HCT116 (cell line): ENCODE data around the gene MAP3K5. TPM values are rescaled to one million over a fixed set of nuclear protein-coding genes. Genes with fewer than 3 reads are reported as not detected.

Experiments used
- ATAC-seq: fragments of 200-7000 bp; cut with Tn5 transposase; 2 replicates; pipeline ENCODE4 v1.9.1; 2020; ENCODE audit warnings: mild to moderate bottlenecking, moderate library complexity
- BruUV-seq: library from RNA; stranded (reverse); fragments of 400-500 nt; replicated peaks from 2 replicates; lab custom pipeline; 2021; lab: Mats Ljungman, UMichigan
- CTCF ChIA-PET: fragments of 300-600 bp; sonication (Branson Sonifier 250); formaldehyde crosslinking; loops from one replicate; lab custom pipeline; 2021; ENCODE audit warnings: antibody characterized with exemption; lab: Charles Lee
- POLR2A ChIA-PET: fragments of 300-600, 350-600 bp; sonication (Branson Sonifier 250); formaldehyde crosslinking; loops from one replicate; lab custom pipeline; 2021; ENCODE audit warnings: antibody characterized with exemption; lab: Charles Lee
- RAD21 ChIA-PET, 2 experiments: fragments of 300-600 bp; sonication (Branson Sonifier 250); formaldehyde crosslinking; loops; one replicate each; lab custom pipeline; 2023; ENCODE audit warnings: low total read pairs in 2 of 2; ENCODE audit not compliant: uncharacterized antibody in 2 of 2, unreplicated experiment in 2 of 2, low non-redundant PET in 1 of 2; lab: Charles Lee
- DNase-seq: peaks from one replicate; pipeline ENCODE4 v3.0.0-alpha.2; 2010; ENCODE audit warnings: low read depth, low spot score
- H2AFZ ChIP-seq: fragments of 200-600 bp; shearing (Covaris generic), sonication (generic); 2 replicates; pipeline ENCODE4 v1.6.1; 2017; ENCODE audit warnings: low read depth, mixed run types, mixed read lengths, antibody characterized with exemption, low read length; ENCODE audit not compliant: poor library complexity, severe bottlenecking
- H3K27ac ChIP-seq: 2 replicates; pipeline ENCODE4 v1.5.1; 2012; ENCODE audit warnings: low read depth, low read length
- H3K27me3 ChIP-seq: fragments of 200-600 bp; sonication (generic); 2 replicates; pipeline ENCODE4 v1.6.1; 2016; ENCODE audit warnings: mixed run types, low read length, mixed read lengths; ENCODE audit not compliant: insufficient read depth
- H3K36me3 ChIP-seq, 2 experiments: fragments of 200-500 bp in 1 of 2; fragments of 200-600 bp in 1 of 2; sonication (Bioruptor generic) in 1 of 2; sonication (generic) in 1 of 2; 2 replicates each; pipeline versions ENCODE4 v1.5.1 to v1.6.1; 2014 to 2016; ENCODE audit warnings: low read length in 2 of 2, inconsistent platforms in 1 of 2, mixed read lengths in 1 of 2, mixed run types in 1 of 2; ENCODE audit not compliant: insufficient read depth in 2 of 2, control insufficient read depth in 1 of 2
- H3K4me1 ChIP-seq, 2 experiments: fragments of 200-600 bp in 1 of 2; sonication (generic) in 1 of 2; 2 replicates each; pipeline versions ENCODE4 v1.5.1 to v1.6.1; 2012 to 2017; ENCODE audit warnings: low read length in 2 of 2, inconsistent platforms in 1 of 2, mild to moderate bottlenecking in 1 of 2, mixed read lengths in 1 of 2, mixed run types in 1 of 2, moderate library complexity in 1 of 2; ENCODE audit not compliant: insufficient read depth in 2 of 2, control insufficient read depth in 1 of 2
- H3K4me2 ChIP-seq: fragments of 200-600 bp; sonication (generic); 2 replicates; pipeline ENCODE4 v1.6.1; 2017; ENCODE audit warnings: mixed run types, low read length, mixed read lengths
- H3K4me3 ChIP-seq, 2 experiments: fragments of 200-600 bp in 1 of 2; sonication (generic) in 1 of 2; replicated peaks in 1 of 2; 2 replicates each; pipeline ENCODE4 v1.5.1; 2011 to 2016; ENCODE audit warnings: low read length in 2 of 2, control low read depth in 1 of 2, low read depth in 1 of 2, mild to moderate bottlenecking in 1 of 2, mixed read lengths in 1 of 2, mixed run types in 1 of 2
- H3K79me2 ChIP-seq: fragments of 200-600 bp; sonication (generic); 2 replicates; pipeline ENCODE4 v1.6.1; 2017; ENCODE audit warnings: mild to moderate bottlenecking, mixed run types, low read length, moderate library complexity, mixed read lengths; ENCODE audit not compliant: insufficient read depth
- H3K9ac ChIP-seq: fragments of 200-600 bp; sonication (generic); 2 replicates; pipeline ENCODE4 v1.6.1; 2016; ENCODE audit warnings: low read length, mixed read lengths
- H3K9me2 ChIP-seq: fragments of 200-600 bp; sonication (generic), shearing (Covaris generic); 2 replicates; pipeline ENCODE4 v1.6.1; 2017; ENCODE audit warnings: mixed run types, mild to moderate bottlenecking, moderate library complexity; ENCODE audit not compliant: insufficient read depth
- H3K9me3 ChIP-seq, 2 experiments: fragments of 200-500 bp in 1 of 2; fragments of 200-600 bp in 1 of 2; sonication (Bioruptor generic) in 1 of 2; sonication (generic) in 1 of 2; 2 replicates each; pipeline ENCODE4 v1.6.1; 2014 to 2017; ENCODE audit warnings: low read length in 2 of 2, mixed read lengths in 2 of 2, inconsistent platforms in 1 of 2, low read depth in 1 of 2, mild to moderate bottlenecking in 1 of 2, mixed run types in 1 of 2, moderate library complexity in 1 of 2; ENCODE audit not compliant: control insufficient read depth in 1 of 2, insufficient read depth in 1 of 2
- H4K20me1 ChIP-seq: fragments of 200-600 bp; sonication (generic), shearing (Covaris generic); 2 replicates; pipeline ENCODE4 v1.6.1; 2017; ENCODE audit warnings: mixed run types, mild to moderate bottlenecking, moderate library complexity; ENCODE audit not compliant: insufficient read depth
- CTCF ChIP-seq, 3 experiments: fragments of 200-600 bp in 1 of 3; sonication (generic) in 1 of 3; IDR thresholded peaks in 2 of 3; conservative IDR thresholded peaks in 1 of 3; 2 replicates each; pipeline ENCODE4 v1.5.1; 2012 to 2017; ENCODE audit warnings: low read depth in 2 of 3, low read length in 2 of 3, antibody characterized with exemption in 1 of 3, borderline replicate concordance in 1 of 3, control low read depth in 1 of 3, mild to moderate bottlenecking in 1 of 3, mixed read lengths in 1 of 3, mixed run types in 1 of 3, moderate library complexity in 1 of 3; ENCODE audit not compliant: insufficient read depth in 1 of 3
- ELF1 ChIP-seq: IDR thresholded peaks from 2 replicates; pipeline ENCODE4 v1.6.1; 2012; ENCODE audit warnings: low read depth, borderline replicate concordance
- EZH2phosphoT487 ChIP-seq: fragments of 200-600 bp; IDR thresholded peaks from 2 replicates; pipeline ENCODE4 v1.6.1; 2018; ENCODE audit warnings: antibody characterized with exemption, borderline replicate concordance
- FOSL1 ChIP-seq: IDR thresholded peaks from 2 replicates; pipeline ENCODE4 v1.6.1; 2012; ENCODE audit warnings: low read depth
- JUND ChIP-seq: IDR thresholded peaks from 2 replicates; pipeline ENCODE4 v1.6.1; 2012
- POLR2A ChIP-seq: IDR thresholded peaks from 2 replicates; pipeline ENCODE4 v1.7.0; 2011; ENCODE audit warnings: borderline replicate concordance; ENCODE audit not compliant: insufficient read depth, insufficient read length; ENCODE audit errors: extremely low read depth
- POLR2AphosphoS5 ChIP-seq: IDR thresholded peaks from 2 replicates; pipeline ENCODE4 v1.6.1; 2011; ENCODE audit warnings: mild to moderate bottlenecking, low read depth, low read length, moderate library complexity
- RAD21 ChIP-seq: IDR thresholded peaks from 2 replicates; pipeline ENCODE4 v1.6.1; 2012; ENCODE audit warnings: low read depth, mild to moderate bottlenecking
- SP1 ChIP-seq: IDR thresholded peaks from 2 replicates; pipeline ENCODE4 v1.6.1; 2012; ENCODE audit warnings: low read depth
- YY1 ChIP-seq: IDR thresholded peaks from 2 replicates; pipeline ENCODE4 v1.6.1; 2011; ENCODE audit warnings: low read length, low read depth, moderate library complexity, mild to moderate bottlenecking; ENCODE audit not compliant: insufficient replicate concordance; ENCODE audit errors: extremely low read depth
- ZFX ChIP-seq: fragments of 450-650 bp; IDR thresholded peaks from 2 replicates; pipeline ENCODE4 v1.6.1; 2017
- intact Hi-C: fragments of 100-400 bp; cut with micrococcal nuclease; formaldehyde crosslinking; loops from 2 replicates; pipeline ENCODE4 v1.10.0; 2022
- total RNA-seq: library from RNA; stranded (reverse); gene quantifications from one replicate; pipeline ENCODE4 v1.2.1, GENCODE V29; 2021; ENCODE audit not compliant: unreplicated experiment
- TF ChIP-seq, protein P1 (sequence below): IDR thresholded peaks from 2 replicates; pipeline ENCODE4 v1.6.1; 2012
- TF ChIP-seq, protein P2 (sequence below): IDR thresholded peaks from 2 replicates; pipeline ENCODE4 v1.6.1; 2012

MAP3K5 gene
- total RNA-seq, 1 experiment from 2014 or later: 11.8 TPM

DNA sequence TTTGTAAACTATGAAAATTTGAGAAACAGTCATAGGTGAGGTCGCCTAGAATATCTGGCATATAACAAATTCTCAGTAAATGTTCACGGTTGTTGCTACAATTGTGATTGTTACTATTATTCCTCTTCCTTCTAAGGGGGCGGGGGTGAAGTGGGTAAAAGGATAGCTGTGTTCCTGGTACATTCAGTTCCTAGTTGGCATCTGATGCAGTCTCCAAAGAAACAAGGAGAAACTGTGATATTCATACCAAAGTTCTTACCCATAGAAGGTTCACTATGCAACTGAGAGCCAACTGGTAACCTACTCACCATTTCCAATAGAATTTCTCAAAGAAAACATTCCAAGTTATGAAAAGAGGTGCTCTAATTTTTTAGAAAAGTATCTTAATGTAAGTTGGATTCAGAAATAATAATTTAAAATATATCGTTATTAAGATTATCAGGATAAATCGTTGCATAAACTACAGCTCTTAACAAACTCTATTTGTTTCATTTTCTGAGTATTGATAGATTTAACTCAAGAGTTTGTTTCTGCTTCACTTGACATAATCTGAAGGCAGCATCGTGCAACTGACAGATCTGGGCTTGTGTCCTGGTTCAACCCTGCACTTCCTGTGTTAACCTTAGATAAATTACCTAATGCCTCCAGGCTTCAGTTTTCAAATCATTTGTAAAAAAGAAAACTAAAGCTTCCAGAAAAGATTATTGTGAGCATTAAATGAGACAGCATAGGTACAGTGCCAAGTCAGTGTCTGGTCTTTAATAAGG is 228.7 kb downstream of the MAP3K5 start:
- intact Hi-C loops: no loop called here
- no TSS peak for BruUV-seq
- no peak for DNase-seq
- Histone ChIP-seq H3K79me2 (no peaks in the 10 kb centered on the region), H3K9me3 (no peaks in the 10 kb centered on the region), H3K9ac (no peak overlapping the region), H3K36me3 (no peaks in the 10 kb centered on the region), H2AFZ (no peak overlapping the region), H3K9me2 (no peaks in the 10 kb centered on the region), H3K4me3 (no peak overlapping the region), H3K4me1 (no peaks in the 10 kb centered on the region), H3K27ac (no peak overlapping the region), H4K20me1 (no peaks in the 10 kb centered on the region), H3K27me3 (no peaks in the 10 kb centered on the region), H3K4me2 (no peak overlapping the region)
- ChIA-PET CTCF (no interaction called here), RAD21 (no interaction called here), POLR2A (no interaction called here)
- ATAC-seq: no peak
- no peak for TF ChIP-seq EZH2phosphoT487
- no peak for TF ChIP-seq RAD21
- TF ChIP-seq POLR2AphosphoS5: no peak
- TF ChIP-seq ELF1: no peak
- no peak for TF ChIP-seq POLR2A
- TF ChIP-seq FOSL1: no peak

DNA sequence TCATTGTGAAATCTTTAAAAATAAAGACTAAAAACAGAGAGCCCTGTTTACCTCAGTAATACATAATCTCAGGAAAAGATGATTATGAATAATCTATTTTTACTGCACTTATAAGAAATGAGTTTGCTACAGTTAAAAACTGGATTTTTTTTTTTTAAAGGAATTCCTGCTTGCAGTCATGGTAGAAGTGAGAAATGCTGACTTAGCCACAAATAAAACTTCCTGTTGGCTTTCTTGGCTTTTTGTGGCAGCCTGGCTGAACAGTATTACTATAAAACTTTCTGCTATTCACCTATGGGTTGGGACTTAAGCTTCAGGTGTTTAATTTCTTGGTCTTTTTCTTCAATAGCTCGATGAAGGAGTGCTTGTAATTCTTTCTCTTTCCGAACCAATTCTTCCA is 230.1 kb downstream of the MAP3K5 start:
- Histone ChIP-seq H3K9ac (no peak overlapping the region), H3K9me3 (no peaks in the 10 kb centered on the region), H3K4me2 (no peak overlapping the region), H2AFZ (no peak overlapping the region), H3K36me3 (no peaks in the 10 kb centered on the region), H3K27ac (no peak overlapping the region), H3K79me2 (no peaks in the 10 kb centered on the region), H3K9me2 (no peaks in the 10 kb centered on the region), H4K20me1 (no peaks in the 10 kb centered on the region), H3K4me1 (no peaks in the 10 kb centered on the region), H3K4me3 (no peak overlapping the region), H3K27me3 (no peaks in the 10 kb centered on the region)
- BruUV-seq: no TSS peak
- TF ChIP-seq SP1 (no peak), JUND (no peak), CTCF (IDR thresholded peaks at IDR 0.05 in 2 of 3, conservative IDR thresholded peaks at IDR 0.05 in 1 of 3; ENCODE audit: borderline replicate concordance in 1 of 3, insufficient read depth in 1 of 3, low read depth in 2 of 3, low read length in 2 of 3) (no peak), ZFX (no peak), YY1 (no peak), RAD21 (no peak)
- TF ChIP-seq, protein P1, sequence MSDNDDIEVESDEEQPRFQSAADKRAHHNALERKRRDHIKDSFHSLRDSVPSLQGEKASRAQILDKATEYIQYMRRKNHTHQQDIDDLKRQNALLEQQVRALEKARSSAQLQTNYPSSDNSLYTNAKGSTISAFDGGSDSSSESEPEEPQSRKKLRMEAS: no peak
- TF ChIP-seq, protein P2, sequence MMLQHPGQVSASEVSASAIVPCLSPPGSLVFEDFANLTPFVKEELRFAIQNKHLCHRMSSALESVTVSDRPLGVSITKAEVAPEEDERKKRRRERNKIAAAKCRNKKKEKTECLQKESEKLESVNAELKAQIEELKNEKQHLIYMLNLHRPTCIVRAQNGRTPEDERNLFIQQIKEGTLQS: no peak
- DNase-seq: no peak
- ATAC-seq: no peak
- intact Hi-C loops: no loop called here
- ChIA-PET RAD21 (no interaction called here), CTCF (interaction anchor here (2.9 kb wide), 1 partner anchor 12 kb away, joined by 9 read pairs; the partner anchor contains the start of gene MAP7), POLR2A (interaction anchor here (0.7 kb wide), 1 partner anchor 195 kb away, joined by 7 read pairs; no protein-coding TSS in a partner anchor)
